ENCODE results near the gene ANKRD36C.
"Not testable (repeated sequence)": the region's sequence is repeated elsewhere in the genome, so short reads cannot be mapped to it uniquely, and the experiment has no call there.

GRCh38 chr2:96022126-96022525 is 30.5 kb upstream of the ANKRD36C start:
- not testable (repeated sequence) for TF ChIP-seq CTCF (IDR thresholded peaks at IDR 0.05; ENCODE audit: low read depth, low read length, missing input control); EGR1 (IDR thresholded peaks at IDR 0.05; ENCODE audit: low read depth in 2 of 2); REST (IDR thresholded peaks at IDR 0.05); ZBTB33 (IDR thresholded peaks at IDR 0.05); JUND (IDR thresholded peaks at IDR 0.05); YY1 (IDR thresholded peaks at IDR 0.05); HNF4A (conservative IDR thresholded peaks at IDR 0.05)
